ENCODE results near the gene CEACAM8.
"Not testable (repeated sequence)": the region's sequence is repeated elsewhere in the genome, so short reads cannot be mapped to it uniquely, and the experiment has no call there.

Gene CEACAM8

DNA sequence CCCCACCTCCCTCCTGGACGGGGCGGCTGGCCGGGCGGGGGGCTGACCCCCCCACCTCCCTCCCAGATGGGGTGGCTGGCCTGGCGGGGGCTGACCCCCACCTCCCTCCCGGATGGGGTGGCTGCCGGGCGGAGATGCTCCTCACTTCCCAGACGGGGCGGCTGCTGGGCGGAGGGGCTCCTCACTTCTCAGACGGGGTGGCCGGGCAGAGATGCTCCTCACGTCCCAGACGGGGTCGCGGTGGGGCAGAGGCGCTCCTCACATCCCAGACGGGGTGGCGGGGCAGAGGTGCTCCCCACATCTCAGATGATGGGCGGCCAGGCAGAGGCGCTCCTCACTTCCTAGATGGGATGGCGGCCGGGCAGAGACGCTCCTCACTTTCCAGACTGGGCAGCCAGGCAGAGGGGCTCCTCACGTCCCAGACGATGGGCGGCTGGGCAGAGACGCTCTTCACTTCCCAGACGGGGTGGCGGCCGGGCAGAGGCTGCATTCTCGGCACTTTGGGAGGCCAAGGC, 15.7 kb upstream of the CEACAM8 start:
- not testable (repeated sequence) for H3K9ac ChIP-seq (ENCODE audit: low read length); H3K27me3 ChIP-seq (ENCODE audit: control insufficient read depth, insufficient read depth, low read length); H3K27ac ChIP-seq (ENCODE audit: low read depth, low read length); H3K4me3 ChIP-seq (ENCODE audit: low read depth, low read length); H3K9me3 ChIP-seq (ENCODE audit: control insufficient read depth, insufficient read depth, low read depth, low read length); H3K4me1 ChIP-seq (ENCODE audit: control insufficient read depth, insufficient read depth, low read length); H3K36me3 ChIP-seq (ENCODE audit: control insufficient read depth, insufficient read depth, low read length)

DNA sequence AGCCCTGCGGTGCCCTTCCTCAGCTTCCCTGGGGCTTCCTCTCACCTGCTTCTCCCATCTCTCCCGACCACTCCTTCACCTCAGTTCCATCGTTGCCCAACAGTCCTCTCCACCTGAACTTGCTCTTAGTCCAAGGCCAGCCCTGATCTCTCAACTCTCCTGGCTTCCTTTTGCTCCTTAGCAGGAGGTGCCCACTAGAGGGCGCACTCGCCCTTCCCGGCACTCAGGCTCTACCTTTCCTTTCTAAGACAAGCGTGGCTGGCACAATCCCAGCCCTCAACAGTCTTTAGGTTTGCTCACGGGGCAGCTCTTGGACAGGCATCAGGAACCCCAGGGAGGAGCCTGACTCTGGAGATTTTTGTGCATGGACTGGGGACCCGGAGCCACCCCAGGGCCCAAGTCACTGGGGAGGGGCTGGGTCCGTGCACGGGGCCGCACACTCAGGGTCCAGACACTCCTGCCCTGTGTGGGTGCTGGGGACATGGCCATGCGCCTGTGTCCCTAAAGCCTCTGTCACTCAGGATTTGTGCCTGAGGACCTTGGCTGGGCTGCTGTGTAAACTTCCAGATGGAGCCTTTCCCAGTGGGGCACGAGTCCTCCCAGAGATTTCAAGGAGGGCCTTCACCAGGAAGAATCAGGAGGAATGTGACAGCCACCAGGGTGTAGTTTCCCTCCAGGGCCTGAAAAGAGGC, 12.1 kb upstream of the CEACAM8 start:
- no peaks in the 10 kb centered on the region for H3K4me1 ChIP-seq (ENCODE audit: control insufficient read depth, insufficient read depth, low read length)
- no peak overlapping the region for H3K4me3 ChIP-seq (ENCODE audit: low read depth, low read length)
- H3K36me3 ChIP-seq (ENCODE audit: control insufficient read depth, insufficient read depth, low read length) = no peaks in the 10 kb centered on the region
- no peak overlapping the region for H3K9ac ChIP-seq (ENCODE audit: low read length)
- no peak overlapping the region for H3K27ac ChIP-seq (ENCODE audit: low read depth, low read length)
- peaks cover 7% of the 10 kb centered on the region; the same call in 1 of the 2 replicates for H3K27me3 ChIP-seq (ENCODE audit: control insufficient read depth, insufficient read depth, low read length)
- H3K9me3 ChIP-seq (ENCODE audit: control insufficient read depth, insufficient read depth, low read depth, low read length) = peaks cover 4% of the 10 kb centered on the region; the same call in 1 of the 2 replicates

DNA sequence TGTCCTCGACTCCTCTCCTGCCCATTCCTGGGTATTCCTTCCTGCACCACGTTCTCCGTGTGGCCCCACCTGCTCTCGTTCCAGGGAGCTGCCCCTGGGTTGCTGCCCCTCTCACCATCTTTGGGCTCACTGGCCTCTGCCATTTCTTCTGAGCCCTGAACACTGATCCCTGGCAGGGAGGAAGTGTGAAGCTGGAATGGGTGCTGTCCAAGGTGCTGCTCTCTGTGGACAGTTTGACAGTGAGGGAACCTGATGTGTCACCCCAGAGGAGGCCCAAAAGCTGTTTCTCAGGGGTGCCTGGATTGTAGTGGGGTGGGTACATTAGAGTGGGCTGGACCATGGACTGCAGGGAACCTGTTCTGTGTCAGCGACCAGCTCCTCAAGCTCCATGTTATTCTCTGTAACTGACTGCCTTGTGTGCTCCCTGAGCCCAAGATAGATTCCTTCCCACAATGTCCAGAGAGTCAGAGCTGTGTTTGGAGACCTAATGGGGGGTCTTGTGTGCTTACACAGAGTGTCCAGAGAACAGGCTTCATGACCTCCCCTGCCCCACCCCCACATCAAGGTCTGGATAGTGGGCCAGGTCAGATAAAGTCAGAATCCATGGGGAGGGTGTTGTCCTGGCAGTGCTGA, 7.2 kb upstream of the CEACAM8 start:
- Histone ChIP-seq H3K9ac (ENCODE audit: low read length) (no peak overlapping the region), H3K4me3 (ENCODE audit: low read depth, low read length) (no peak overlapping the region), H3K27ac (ENCODE audit: low read depth, low read length) (no peak overlapping the region), H3K9me3 (ENCODE audit: control insufficient read depth, insufficient read depth, low read depth, low read length) (no peaks in the 10 kb centered on the region), H3K4me1 (ENCODE audit: control insufficient read depth, insufficient read depth, low read length) (no peaks in the 10 kb centered on the region), H3K27me3 (ENCODE audit: control insufficient read depth, insufficient read depth, low read length) (peaks cover 9% of the 10 kb centered on the region), H3K36me3 (ENCODE audit: control insufficient read depth, insufficient read depth, low read length) (no peaks in the 10 kb centered on the region)

DNA sequence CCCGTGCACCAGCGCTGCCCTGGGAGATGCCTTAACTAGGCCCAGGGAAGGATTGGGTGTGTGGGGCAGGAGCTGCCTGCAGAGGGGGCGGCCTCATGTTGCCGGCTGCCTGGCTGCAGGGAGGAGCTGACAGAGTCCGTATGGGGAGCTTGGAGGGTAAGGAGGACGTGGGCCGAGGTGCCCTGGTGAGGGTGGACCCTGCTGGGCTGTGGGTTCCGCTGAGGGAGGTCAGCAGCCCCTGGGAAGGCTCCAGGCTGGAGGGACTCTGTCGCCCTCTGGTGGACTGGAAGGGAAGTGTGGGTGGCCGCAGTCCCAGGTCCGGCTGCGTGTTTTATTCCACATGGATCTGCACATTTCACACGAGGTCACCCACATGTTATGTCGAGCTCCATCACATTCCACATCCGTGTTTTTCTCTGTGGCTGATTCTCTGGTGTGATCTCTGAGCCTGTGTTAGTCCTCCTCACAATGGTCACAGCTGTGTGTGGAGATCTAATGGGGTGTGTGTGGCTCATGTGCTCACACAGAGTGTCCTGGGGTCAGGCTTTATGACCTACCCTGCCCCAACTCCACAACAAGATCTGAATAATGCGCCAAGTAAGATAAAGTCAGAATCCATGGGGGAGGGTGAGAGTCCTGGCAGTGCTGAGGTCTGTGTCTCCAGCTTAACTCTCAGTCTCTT, 1.8 kb upstream of the CEACAM8 start:
- no peaks in the 10 kb centered on the region for H3K9me3 ChIP-seq (ENCODE audit: control insufficient read depth, insufficient read depth, low read depth, low read length)
- no peaks in the 10 kb centered on the region for H3K4me1 ChIP-seq (ENCODE audit: control insufficient read depth, insufficient read depth, low read length)
- peaks cover 8% of the 10 kb centered on the region for H3K27me3 ChIP-seq (ENCODE audit: control insufficient read depth, insufficient read depth, low read length)
- no peaks in the 10 kb centered on the region for H3K36me3 ChIP-seq (ENCODE audit: control insufficient read depth, insufficient read depth, low read length)
- no peak overlapping the region for H3K27ac ChIP-seq (ENCODE audit: low read depth, low read length)
- no peak overlapping the region for H3K4me3 ChIP-seq (ENCODE audit: low read depth, low read length)
- no peak overlapping the region for H3K9ac ChIP-seq (ENCODE audit: low read length)

DNA sequence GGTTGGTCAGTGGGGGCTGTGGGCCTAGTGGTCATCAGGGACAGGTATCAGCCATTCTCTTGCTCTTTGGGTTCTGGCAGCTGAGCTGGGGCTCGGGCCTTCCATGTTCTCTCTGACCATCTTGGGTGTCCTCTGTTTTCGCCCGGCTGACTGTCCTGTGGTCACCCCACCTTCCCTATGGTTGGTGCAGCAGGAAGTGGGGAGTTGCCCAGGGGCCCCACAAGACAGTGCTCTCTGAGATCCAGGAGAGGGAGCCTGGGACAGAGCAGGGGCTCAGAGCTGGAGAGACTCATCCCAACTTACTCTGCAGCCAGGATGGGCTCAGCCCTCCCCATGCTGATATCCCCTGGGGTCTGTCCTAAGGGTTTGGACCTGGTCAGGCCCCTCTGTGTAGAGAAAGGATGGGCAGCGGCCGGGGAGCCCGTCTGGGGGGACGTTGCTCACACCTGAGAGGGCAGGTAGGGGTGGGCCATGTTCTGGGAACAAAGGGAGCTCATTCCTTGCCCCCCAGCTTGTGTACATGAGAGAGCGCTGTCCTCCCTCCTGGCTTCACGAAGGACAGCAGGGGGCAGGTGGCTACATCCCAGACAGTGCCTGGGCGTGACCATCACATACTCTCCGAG, 937 bp upstream of the CEACAM8 start:
- Histone ChIP-seq H3K4me1 (ENCODE audit: control insufficient read depth, insufficient read depth, low read length) (no peaks in the 10 kb centered on the region), H3K4me3 (ENCODE audit: low read depth, low read length) (no peak overlapping the region), H3K27ac (ENCODE audit: low read depth, low read length) (no peak overlapping the region), H3K9me3 (ENCODE audit: control insufficient read depth, insufficient read depth, low read depth, low read length) (no peaks in the 10 kb centered on the region), H3K9ac (ENCODE audit: low read length) (no peak overlapping the region), H3K36me3 (ENCODE audit: control insufficient read depth, insufficient read depth, low read length) (no peaks in the 10 kb centered on the region), H3K27me3 (ENCODE audit: control insufficient read depth, insufficient read depth, low read length) (peaks cover 8% of the 10 kb centered on the region)

DNA sequence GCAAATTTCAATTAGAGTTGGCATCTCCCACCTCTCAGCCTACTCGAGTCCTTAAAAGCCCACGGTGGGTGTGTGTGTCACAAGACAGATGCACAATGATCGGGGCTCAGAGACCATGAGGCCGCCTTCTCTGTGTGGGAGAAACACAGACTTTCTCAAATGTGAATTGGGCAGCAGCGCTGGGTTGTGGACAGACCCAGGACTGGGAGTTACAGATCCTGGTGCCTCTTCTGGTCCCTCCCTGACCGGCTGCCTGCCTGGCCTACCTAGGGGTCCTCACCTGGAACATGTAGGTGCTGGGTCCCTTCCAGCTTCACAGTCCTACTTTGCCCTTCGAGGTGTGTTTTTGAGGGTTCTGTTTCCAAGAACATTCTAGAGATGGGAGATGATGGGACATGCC, 4.9 kb downstream of the CEACAM8 start:
- no peaks in the 10 kb centered on the region for H3K36me3 ChIP-seq (ENCODE audit: control insufficient read depth, insufficient read depth, low read length)
- H3K4me1 ChIP-seq (ENCODE audit: control insufficient read depth, insufficient read depth, low read length) = no peaks in the 10 kb centered on the region
- H3K9me3 ChIP-seq (ENCODE audit: control insufficient read depth, insufficient read depth, low read depth, low read length) = no peaks in the 10 kb centered on the region
- no peak overlapping the region for H3K9ac ChIP-seq (ENCODE audit: low read length)
- H3K27me3 ChIP-seq (ENCODE audit: control insufficient read depth, insufficient read depth, low read length) = no peaks in the 10 kb centered on the region
- H3K4me3 ChIP-seq (ENCODE audit: low read depth, low read length) = no peak overlapping the region
- no peak overlapping the region for H3K27ac ChIP-seq (ENCODE audit: low read depth, low read length)

DNA sequence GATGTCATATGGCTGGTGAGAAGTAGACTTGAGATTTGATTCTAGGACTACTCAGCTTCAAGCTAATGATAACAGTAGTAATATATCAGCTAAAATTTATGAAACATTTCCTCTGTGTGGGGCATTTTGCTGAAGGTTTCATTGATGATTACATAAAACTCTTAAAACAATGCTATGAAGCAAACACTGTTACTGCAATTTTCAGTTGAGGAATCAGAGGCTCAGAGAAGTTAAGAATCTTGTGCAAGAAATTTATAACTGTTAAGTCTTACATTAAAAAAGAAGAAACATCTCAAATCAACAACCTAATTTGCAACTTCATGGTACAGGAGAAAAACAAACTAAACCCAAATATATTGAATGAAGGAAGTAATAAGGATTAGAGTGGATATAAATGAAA, 10.3 kb downstream of the CEACAM8 start:
- Histone ChIP-seq H3K36me3 (ENCODE audit: control insufficient read depth, insufficient read depth, low read length) (no peaks in the 10 kb centered on the region), H3K27ac (ENCODE audit: low read depth, low read length) (no peak overlapping the region), H3K4me3 (ENCODE audit: low read depth, low read length) (no peak overlapping the region), H3K27me3 (ENCODE audit: control insufficient read depth, insufficient read depth, low read length) (no peaks in the 10 kb centered on the region), H3K9me3 (ENCODE audit: control insufficient read depth, insufficient read depth, low read depth, low read length) (no peaks in the 10 kb centered on the region), H3K9ac (ENCODE audit: low read length) (no peak overlapping the region), H3K4me1 (ENCODE audit: control insufficient read depth, insufficient read depth, low read length) (no peaks in the 10 kb centered on the region)

DNA sequence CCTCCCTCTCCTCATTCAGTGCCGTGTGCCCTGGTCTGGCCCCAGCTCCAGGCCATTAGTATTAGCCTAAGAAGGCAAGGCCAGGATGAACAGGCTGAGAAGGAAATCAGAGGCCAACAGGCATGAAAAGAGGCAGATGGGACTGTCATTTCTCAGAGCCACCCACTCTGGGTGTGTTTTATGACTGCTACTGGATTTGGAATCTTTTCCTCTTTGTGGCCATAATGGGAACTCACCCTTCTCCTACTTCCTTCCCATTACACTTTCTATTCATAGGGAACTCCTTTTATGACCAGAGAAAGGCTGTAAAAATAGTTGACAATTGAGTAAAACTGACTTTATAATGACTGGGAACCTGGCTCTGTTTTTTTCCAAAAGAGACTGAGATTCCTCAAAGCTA, 17.7 kb downstream of the CEACAM8 start:
- Histone ChIP-seq H3K4me1 (ENCODE audit: control insufficient read depth, insufficient read depth, low read length) (peaks cover 9% of the 10 kb centered on the region; the same call in 1 of the 2 replicates), H3K27ac (ENCODE audit: low read depth, low read length) (no peak overlapping the region), H3K9ac (ENCODE audit: low read length) (no peak overlapping the region)

DNA sequence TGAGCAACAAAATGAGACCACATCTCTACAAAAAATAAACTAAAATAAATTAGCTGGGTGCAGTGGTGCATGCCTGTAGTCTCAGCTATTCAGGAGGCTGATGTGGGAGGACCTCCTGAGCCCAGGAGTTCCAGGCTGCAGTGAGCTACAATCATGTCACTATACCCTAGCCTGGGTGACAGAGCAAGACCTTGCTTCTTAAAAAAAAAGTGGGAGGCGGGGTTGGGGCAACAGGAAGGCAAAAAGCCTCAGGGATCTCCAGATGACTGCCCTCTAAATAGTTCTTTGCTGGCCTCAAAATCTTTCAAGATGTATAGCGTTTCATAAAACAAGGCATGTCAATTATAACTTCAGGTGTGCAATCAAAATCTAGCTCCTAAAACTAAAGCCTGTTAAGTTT, 18.5 kb downstream of the CEACAM8 start:
- Histone ChIP-seq H3K27ac (ENCODE audit: low read depth, low read length) (no peak overlapping the region), H3K4me3 (ENCODE audit: low read depth, low read length) (no peak overlapping the region), H3K9me3 (ENCODE audit: control insufficient read depth, insufficient read depth, low read depth, low read length) (no peaks in the 10 kb centered on the region), H3K36me3 (ENCODE audit: control insufficient read depth, insufficient read depth, low read length) (no peaks in the 10 kb centered on the region), H3K27me3 (ENCODE audit: control insufficient read depth, insufficient read depth, low read length) (no peaks in the 10 kb centered on the region; the same call in 1 of the 2 replicates), H3K9ac (ENCODE audit: low read length) (no peak overlapping the region), H3K4me1 (ENCODE audit: control insufficient read depth, insufficient read depth, low read length) (peaks cover 9% of the 10 kb centered on the region; the same call in 1 of the 2 replicates)

More for the DNA sequence above, 17.7 kb downstream of the CEACAM8 start:
- Histone ChIP-seq H3K36me3 (ENCODE audit: control insufficient read depth, insufficient read depth, low read length) (no peaks in the 10 kb centered on the region), H3K9me3 (ENCODE audit: control insufficient read depth, insufficient read depth, low read depth, low read length) (no peaks in the 10 kb centered on the region), H3K27me3 (ENCODE audit: control insufficient read depth, insufficient read depth, low read length) (no peaks in the 10 kb centered on the region; the same call in 1 of the 2 replicates), H3K4me3 (ENCODE audit: low read depth, low read length) (no peak overlapping the region)

DNA sequence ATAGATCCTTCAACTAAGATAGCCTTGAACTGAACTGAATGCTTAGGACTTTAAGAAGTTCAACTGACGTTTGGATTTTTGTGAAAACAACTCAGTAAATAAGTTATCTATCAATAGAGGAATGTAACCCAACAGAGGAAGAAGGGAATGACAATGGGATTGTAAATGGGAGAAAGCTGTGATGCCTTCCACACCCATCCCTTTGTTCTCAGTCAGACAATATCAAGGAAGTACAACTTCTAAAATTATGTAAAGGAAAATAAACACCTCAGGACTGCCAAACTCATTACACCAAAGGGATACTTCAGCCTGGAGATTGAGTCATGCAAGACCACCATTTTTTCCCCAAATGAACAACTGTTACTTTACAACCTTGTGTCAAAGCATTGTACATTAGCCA, 21.1 kb downstream of the CEACAM8 start:
- Histone ChIP-seq H3K4me3 (ENCODE audit: low read depth, low read length) (no peak overlapping the region), H3K9ac (ENCODE audit: low read length) (no peak overlapping the region), H3K36me3 (ENCODE audit: control insufficient read depth, insufficient read depth, low read length) (no peaks in the 10 kb centered on the region), H3K9me3 (ENCODE audit: control insufficient read depth, insufficient read depth, low read depth, low read length) (no peaks in the 10 kb centered on the region), H3K27me3 (ENCODE audit: control insufficient read depth, insufficient read depth, low read length) (no peaks in the 10 kb centered on the region), H3K4me1 (ENCODE audit: control insufficient read depth, insufficient read depth, low read length) (peaks cover 9% of the 10 kb centered on the region; the same call in 1 of the 2 replicates), H3K27ac (ENCODE audit: low read depth, low read length) (no peak overlapping the region)

Data from HUES6 (cell line).